Adipocyte (in vitro differentiated cells): ENCODE results near the gene PIM3.

Experiments
- DNase-seq: peaks from one replicate; pipeline ENCODE4 v3.0.0-alpha.2; 2015; ENCODE audit warnings: low read depth
- H3K27me3 ChIP-seq: replicated peaks from 2 replicates; pipeline ENCODE4 v1.7.0; 2013; ENCODE audit warnings: mild to moderate bottlenecking, low read length, moderate library complexity; ENCODE audit not compliant: control insufficient read depth, insufficient read depth
- H3K36me3 ChIP-seq: 2 replicates; pipeline ENCODE4 v1.7.0; 2013; ENCODE audit warnings: low read length, mild to moderate bottlenecking, moderate library complexity; ENCODE audit not compliant: control insufficient read depth, insufficient read depth, severe bottlenecking
- H3K4me1 ChIP-seq: 2 replicates; pipeline ENCODE4 v1.7.0; 2013; ENCODE audit warnings: mild to moderate bottlenecking, low read length, moderate library complexity; ENCODE audit not compliant: control insufficient read depth, insufficient read depth
- H3K4me3 ChIP-seq: 2 replicates; pipeline ENCODE4 v1.7.0; 2013; ENCODE audit warnings: mild to moderate bottlenecking, low read length, moderate library complexity
- H3K9ac ChIP-seq: 2 replicates; pipeline ENCODE4 v1.7.0; 2013; ENCODE audit warnings: mild to moderate bottlenecking, low read length, moderate library complexity
- H3K9me3 ChIP-seq: 2 replicates; pipeline ENCODE4 v1.7.0; 2013; ENCODE audit warnings: mild to moderate bottlenecking, low read length, moderate library complexity; ENCODE audit not compliant: control insufficient read depth

PIM3 gene

GRCh38 chr22:49921508-49922278 lies 38.9 kb upstream of the PIM3 start:
- Histone ChIP-seq H3K4me1 (peaks cover 9% of the 10 kb centered on the region), H3K9ac (no peak overlapping the region), H3K36me3 (peaks cover 13% of the 10 kb centered on the region), H3K9me3 (no peaks in the 10 kb centered on the region), H3K4me3 (no peak overlapping the region), H3K27me3 (no peaks in the 10 kb centered on the region)
- DNase-seq, result no peak

GRCh38 chr22:49922484-49922883 lies 38.1 kb upstream of the PIM3 start:
- H3K27me3 ChIP-seq, result no peaks in the 10 kb centered on the region
- H3K4me1 ChIP-seq, result peaks cover 9% of the 10 kb centered on the region
- DNase-seq, result no peak
- no peak overlapping the region for H3K4me3 ChIP-seq
- no peak overlapping the region for H3K9ac ChIP-seq
- H3K36me3 ChIP-seq, result peaks cover 13% of the 10 kb centered on the region
- H3K9me3 ChIP-seq, result no peaks in the 10 kb centered on the region

- no peak overlapping the region for H3K4me3 ChIP-seq
- H3K9ac ChIP-seq, result no peak overlapping the region
- H3K27me3 ChIP-seq, result no peaks in the 10 kb centered on the region
- no peaks in the 10 kb centered on the region for H3K9me3 ChIP-seq
- no peak for DNase-seq
- peaks cover 9% of the 10 kb centered on the region for H3K4me1 ChIP-seq
- H3K36me3 ChIP-seq, result peaks cover 13% of the 10 kb centered on the region
These were observed 37.6 kb upstream of the PIM3 start for GRCh38 chr22:49922926-49923325.

GRCh38 chr22:49923445-49923844 lies 37.1 kb upstream of the PIM3 start:
- Histone ChIP-seq H3K27me3 (no peaks in the 10 kb centered on the region), H3K9me3 (no peaks in the 10 kb centered on the region), H3K9ac (no peak overlapping the region), H3K4me3 (no peak overlapping the region), H3K36me3 (peaks cover 13% of the 10 kb centered on the region), H3K4me1 (peaks cover 9% of the 10 kb centered on the region)
- DNase-seq, result no peak

GRCh38 chr22:49924113-49924833 lies 36.3 kb upstream of the PIM3 start:
- Histone ChIP-seq H3K27me3 (no peaks in the 10 kb centered on the region), H3K36me3 (peaks cover 13% of the 10 kb centered on the region), H3K9ac (no peak overlapping the region), H3K4me3 (no peak overlapping the region), H3K4me1 (peaks cover 5% of the 10 kb centered on the region), H3K9me3 (no peaks in the 10 kb centered on the region)
- DNase-seq, result no peak

GRCh38 chr22:49925525-49926128 lies 34.9 kb upstream of the PIM3 start:
- Histone ChIP-seq H3K9ac (no peak overlapping the region), H3K4me3 (no peak overlapping the region), H3K36me3 (peaks cover 13% of the 10 kb centered on the region), H3K27me3 (no peaks in the 10 kb centered on the region), H3K9me3 (no peaks in the 10 kb centered on the region), H3K4me1 (peaks cover 5% of the 10 kb centered on the region)
- no peak for DNase-seq

GRCh38 chr22:49926916-49927315 lies 33.7 kb upstream of the PIM3 start:
- H3K9me3 ChIP-seq, result no peaks in the 10 kb centered on the region
- DNase-seq, result no peak
- H3K4me3 ChIP-seq, result no peak overlapping the region
- H3K27me3 ChIP-seq, result no peaks in the 10 kb centered on the region
- peaks cover 11% of the 10 kb centered on the region for H3K4me1 ChIP-seq
- peaks cover 13% of the 10 kb centered on the region for H3K36me3 ChIP-seq
- H3K9ac ChIP-seq, result no peak overlapping the region

- Histone ChIP-seq H3K9ac (no peak overlapping the region), H3K27me3 (no peaks in the 10 kb centered on the region), H3K9me3 (no peaks in the 10 kb centered on the region), H3K4me3 (no peak overlapping the region), H3K4me1 (peaks cover 11% of the 10 kb centered on the region), H3K36me3 (peaks cover 13% of the 10 kb centered on the region)
- no peak for DNase-seq
These were observed 32.9 kb upstream of the PIM3 start for GRCh38 chr22:49927483-49928184.

GRCh38 chr22:49928185-49928495 lies 32.4 kb upstream of the PIM3 start:
- H3K9ac ChIP-seq, result no peak overlapping the region
- H3K27me3 ChIP-seq, result no peaks in the 10 kb centered on the region
- H3K36me3 ChIP-seq, result peaks cover 13% of the 10 kb centered on the region
- peaks cover 14% of the 10 kb centered on the region for H3K4me1 ChIP-seq
- no peak for DNase-seq
- H3K9me3 ChIP-seq, result no peaks in the 10 kb centered on the region
- no peak overlapping the region for H3K4me3 ChIP-seq

GRCh38 chr22:49928555-49929210 lies 31.9 kb upstream of the PIM3 start:
- H3K9ac ChIP-seq, result no peak overlapping the region
- no peak for DNase-seq
- no peaks in the 10 kb centered on the region for H3K27me3 ChIP-seq
- H3K4me1 ChIP-seq, result peaks cover 19% of the 10 kb centered on the region
- H3K36me3 ChIP-seq, result peaks cover 10% of the 10 kb centered on the region
- no peak overlapping the region for H3K4me3 ChIP-seq
- H3K9me3 ChIP-seq, result no peaks in the 10 kb centered on the region
